CD14-positive monocyte (primary cell): ENCODE results near the gene CENPV. TPM values are rescaled to one million over a fixed set of nuclear protein-coding genes. Genes with fewer than 3 reads are reported as not detected.
A peak's percentile ranks its signal among the peaks of the same experiment; 100 is the strongest.

Experiments
- DNase-seq, 3 donors: peaks; one replicate each; pipeline ENCODE4 v3.0.0-alpha.2; 2011 to 2022
- H2AFZ ChIP-seq: 2 replicates; pipeline ENCODE4 v1.6.0; 2012; ENCODE audit warnings: mild to moderate bottlenecking, low read depth, low read length, inconsistent platforms; ENCODE audit not compliant: insufficient read depth, poor library complexity, severe bottlenecking
- H3K27ac ChIP-seq, 2 donors: 1 replicate in 1 of 2; 2 replicates in 1 of 2; pipeline ENCODE4 v1.5.1; 2012 to 2013; ENCODE audit warnings: low read length in 2 of 2, control low read depth in 1 of 2, inconsistent platforms in 1 of 2, low read depth in 1 of 2, mild to moderate bottlenecking in 1 of 2
- H3K27me3 ChIP-seq, 2 donors: one replicate each; pipeline versions ENCODE4 v1.6.0 to v1.6.1; 2011 to 2013; ENCODE audit warnings: low read length in 2 of 2; ENCODE audit not compliant: control insufficient read depth in 2 of 2, insufficient read depth in 2 of 2
- H3K36me3 ChIP-seq, 2 donors: replicated peaks in 1 of 2; 1 replicate in 1 of 2; 2 replicates in 1 of 2; pipeline versions ENCODE4 v1.5.1 to v1.6.1; 2012 to 2013; ENCODE audit warnings: low read length in 2 of 2, control low read depth in 1 of 2, inconsistent platforms in 1 of 2, mild to moderate bottlenecking in 1 of 2; ENCODE audit not compliant: insufficient read depth in 2 of 2, control insufficient read depth in 1 of 2
- H3K4me1 ChIP-seq, 2 donors: 1 replicate in 1 of 2; 2 replicates in 1 of 2; pipeline versions ENCODE4 v1.5.1 to v1.6.1; 2012 to 2013; ENCODE audit warnings: low read length in 2 of 2, control low read depth in 1 of 2, inconsistent platforms in 1 of 2, mild to moderate bottlenecking in 1 of 2, moderate library complexity in 1 of 2; ENCODE audit not compliant: insufficient read depth in 2 of 2, control insufficient read depth in 1 of 2
- H3K4me2 ChIP-seq: replicated peaks from 2 replicates; pipeline ENCODE3; 2012; ENCODE audit warnings: low read length, moderate library complexity, mild to moderate bottlenecking; ENCODE audit not compliant: poor library complexity, severe bottlenecking; ENCODE audit errors: extremely low read depth
- H3K4me3 ChIP-seq, 3 experiments: fragments of 200-600 bp in 1 of 3; sonication (generic) in 1 of 3; replicated peaks in 1 of 3; 1 replicate in 2 of 3; 2 replicates in 1 of 3; pipeline ENCODE4 v1.5.1; 2011 to 2013; ENCODE audit warnings: low read length in 3 of 3, mild to moderate bottlenecking in 3 of 3, control low read depth in 2 of 3, low read depth in 2 of 3, inconsistent platforms in 1 of 3, moderate library complexity in 1 of 3
- H3K79me2 ChIP-seq: 2 replicates; pipeline ENCODE4 v1.6.0; 2012; ENCODE audit warnings: mild to moderate bottlenecking, control low read depth, inconsistent platforms, low read length, moderate library complexity; ENCODE audit not compliant: insufficient read depth
- H3K9ac ChIP-seq: 2 replicates; pipeline ENCODE4 v1.6.0; 2017; ENCODE audit warnings: low read length, mild to moderate bottlenecking; ENCODE audit not compliant: insufficient read depth, poor library complexity, severe bottlenecking
- H3K9me3 ChIP-seq, 2 donors: replicated peaks in 1 of 2; 1 replicate in 1 of 2; 2 replicates in 1 of 2; pipeline versions ENCODE4 v1.5.1 to v1.6.1; 2012 to 2013; ENCODE audit warnings: low read length in 2 of 2, control low read depth in 1 of 2; ENCODE audit not compliant: control insufficient read depth in 1 of 2, insufficient read depth in 1 of 2
- H4K20me1 ChIP-seq: 2 replicates; pipeline ENCODE4 v1.6.0; 2012; ENCODE audit warnings: mild to moderate bottlenecking, low read length, control low read depth, moderate library complexity; ENCODE audit not compliant: insufficient read depth
- H3K27ac Mint-ChIP-seq, 7 donors: one replicate each; pipeline ENCODE4 v1.8.0; 2020; ENCODE audit warnings: mild to moderate bottlenecking in 7 of 7, mixed read lengths in 7 of 7, moderate library complexity in 6 of 7, inconsistent platforms in 2 of 7
- H3K27me3 Mint-ChIP-seq, 3 donors: one replicate each; pipeline ENCODE4 v1.8.0; 2021 to 2022; ENCODE audit warnings: low read depth in 3 of 3, mild to moderate bottlenecking in 3 of 3, mixed read lengths in 3 of 3, moderate library complexity in 3 of 3, inconsistent platforms in 1 of 3
- H3K36me3 Mint-ChIP-seq, 2 donors: one replicate each; pipeline ENCODE4 v1.8.0; 2020; ENCODE audit warnings: mixed read lengths in 2 of 2, inconsistent platforms in 1 of 2, mild to moderate bottlenecking in 1 of 2
- H3K4me1 Mint-ChIP-seq: one replicate; pipeline ENCODE4 v1.8.0; 2020; ENCODE audit warnings: mild to moderate bottlenecking, mixed read lengths
- H3K4me3 Mint-ChIP-seq, 2 donors: one replicate each; pipeline ENCODE4 v1.8.0; 2020; ENCODE audit warnings: mild to moderate bottlenecking in 2 of 2, mixed read lengths in 2 of 2, moderate library complexity in 1 of 2
- H3K9me3 Mint-ChIP-seq, 7 donors: one replicate each; pipeline ENCODE4 v1.8.0; 2020 to 2022; ENCODE audit warnings: mixed read lengths in 7 of 7, mild to moderate bottlenecking in 6 of 7, moderate library complexity in 6 of 7, inconsistent platforms in 2 of 7
- WGBS: methylation state at CpG from one replicate; pipeline ENCODE4 v1.1.5; 2013; ENCODE audit warnings: missing lambda C conversion rate; ENCODE audit not compliant: insufficient coverage; 5-methylcytosine and 5-hydroxymethylcytosine counted together
- intact Hi-C, 2 donors: fragments of 100-400 bp; cut with micrococcal nuclease; formaldehyde crosslinking; loops; one replicate each; pipeline versions ENCODE4 v1.15.0 to v1.15.1; 2023
- polyA plus RNA-seq, 3 donors: library from polyadenylated mRNA; depleted of rRNA in 1 of 3; unstranded in 2 of 3; stranded (reverse) in 1 of 3; fragments of 300-500 nt in 2 of 3; fragments of >200 nt in 1 of 3; fragmentation: Illumina TruSeq in 2 of 3; gene quantifications; 1 replicate in 2 of 3; 2 replicates in 1 of 3; pipeline ENCODE4 v1.2.3, GENCODE V29; 2012 to 2021
- TF ChIP-seq, protein P1 (sequence below): fragments of 200-600 bp; IDR thresholded peaks from one replicate; pipeline ENCODE4 v1.8.0; 2022; ENCODE audit warnings: antibody characterized with exemption, mild to moderate bottlenecking

Gene CENPV
- polyA plus RNA-seq, 3 donors: 0.50 to 1.1 (median 0.80) TPM

DNA sequence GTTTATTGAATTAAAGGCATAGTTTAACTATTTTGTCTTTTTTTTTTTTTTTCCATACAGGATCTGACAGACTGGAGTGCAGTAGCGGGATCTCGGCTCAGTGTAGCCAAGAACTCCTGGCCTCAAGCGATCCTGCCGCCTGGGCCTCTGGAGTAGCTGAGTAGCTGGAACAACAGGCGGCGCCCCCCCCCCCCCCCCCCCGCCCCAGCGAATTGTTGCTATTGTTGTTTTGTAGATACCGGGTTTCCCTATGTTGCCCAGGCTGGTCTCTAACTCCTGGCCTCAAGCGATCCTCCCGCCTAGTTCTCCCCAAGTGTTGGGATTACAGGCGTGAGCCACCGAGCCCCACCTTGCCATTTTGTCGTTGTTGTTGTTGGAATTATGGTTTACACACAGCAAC is 1.3 kb upstream of the CENPV start:
- Histone ChIP-seq H3K36me3 (no peaks in the 10 kb centered on the region), H3K4me2 (no peak overlapping the region), H3K9ac (no peak overlapping the region), H3K27ac (no peak overlapping the region), H3K79me2 (no peaks in the 10 kb centered on the region), H2AFZ (no peak overlapping the region), H3K4me1 (peaks cover 15 to 18% of the 10 kb centered on the region in 2 donors), H4K20me1 (no peaks in the 10 kb centered on the region), H3K4me3 (no peak overlapping the region), H3K9me3 (no peaks in the 10 kb centered on the region), H3K27me3 (peaks cover 21 to 33% of the 10 kb centered on the region in 2 donors)
- intact Hi-C loops: loop anchor here in 1 of 2 donors (10.0 kb wide), 1 partner anchor 70 kb away; no protein-coding TSS in a partner anchor
- Mint-ChIP-seq H3K4me3 (peak overlapping the region in 1 of 2 donors; percentile 87), H3K9me3 (peaks cover 0 to 6% (median 3%) of the 10 kb centered on the region in 7 donors), H3K27ac (no peak overlapping the region), H3K36me3 (peaks cover 8 to 10% of the 10 kb centered on the region in 2 donors), H3K27me3 (peaks cover 50 to 61% (median 57%) of the 10 kb centered on the region in 3 donors), H3K4me1 (peaks cover 17% of the 10 kb centered on the region)
- TF ChIP-seq, protein P1, sequence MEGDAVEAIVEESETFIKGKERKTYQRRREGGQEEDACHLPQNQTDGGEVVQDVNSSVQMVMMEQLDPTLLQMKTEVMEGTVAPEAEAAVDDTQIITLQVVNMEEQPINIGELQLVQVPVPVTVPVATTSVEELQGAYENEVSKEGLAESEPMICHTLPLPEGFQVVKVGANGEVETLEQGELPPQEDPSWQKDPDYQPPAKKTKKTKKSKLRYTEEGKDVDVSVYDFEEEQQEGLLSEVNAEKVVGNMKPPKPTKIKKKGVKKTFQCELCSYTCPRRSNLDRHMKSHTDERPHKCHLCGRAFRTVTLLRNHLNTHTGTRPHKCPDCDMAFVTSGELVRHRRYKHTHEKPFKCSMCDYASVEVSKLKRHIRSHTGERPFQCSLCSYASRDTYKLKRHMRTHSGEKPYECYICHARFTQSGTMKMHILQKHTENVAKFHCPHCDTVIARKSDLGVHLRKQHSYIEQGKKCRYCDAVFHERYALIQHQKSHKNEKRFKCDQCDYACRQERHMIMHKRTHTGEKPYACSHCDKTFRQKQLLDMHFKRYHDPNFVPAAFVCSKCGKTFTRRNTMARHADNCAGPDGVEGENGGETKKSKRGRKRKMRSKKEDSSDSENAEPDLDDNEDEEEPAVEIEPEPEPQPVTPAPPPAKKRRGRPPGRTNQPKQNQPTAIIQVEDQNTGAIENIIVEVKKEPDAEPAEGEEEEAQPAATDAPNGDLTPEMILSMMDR: no peak
- WGBS: 100% methylated on average over 1 of the region's 14 CpGs
- no peak for DNase-seq

DNA sequence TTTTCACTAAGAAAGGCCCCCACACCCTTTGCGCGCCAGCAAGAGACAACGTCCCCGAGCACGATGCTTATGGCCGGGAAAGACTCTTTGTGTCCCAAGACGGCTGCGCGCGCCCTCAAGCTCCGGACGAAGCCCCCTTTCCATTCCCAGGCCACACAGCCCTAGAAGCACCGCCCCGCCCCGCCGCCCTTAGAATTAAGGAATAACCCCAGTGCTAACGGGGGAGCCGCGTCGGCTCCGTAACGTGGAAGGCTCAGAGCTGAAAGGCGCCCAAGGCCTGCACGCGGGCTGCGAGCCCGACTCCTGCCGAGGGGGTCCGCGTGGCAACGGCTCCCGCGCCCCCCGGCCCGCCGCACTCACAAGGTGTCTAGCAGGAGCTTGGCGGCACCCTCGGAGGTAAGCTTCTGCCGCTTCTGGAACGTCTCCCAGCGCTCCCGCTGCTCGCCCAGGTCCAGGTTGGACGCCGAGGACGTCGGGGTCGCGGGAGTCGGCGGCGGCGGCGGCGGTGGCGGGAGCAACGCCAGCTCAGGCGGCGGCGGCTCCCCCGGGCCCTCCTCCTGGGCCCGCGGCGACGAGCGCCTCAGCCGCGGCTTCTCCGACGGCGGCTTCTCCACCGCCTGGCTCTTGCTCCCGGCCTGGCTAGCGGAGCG is 477 bp downstream of the CENPV start:
- H3K4me1 ChIP-seq: peaks cover 15 to 18% of the 10 kb centered on the region in 2 donors
- peak overlapping the region; percentile 46 for H3K9ac ChIP-seq
- Mint-ChIP-seq H3K27ac (no peak overlapping the region), H3K36me3 (peaks cover 8 to 12% of the 10 kb centered on the region in 2 donors), H3K4me3 (peak overlapping the region; percentile 83 to 93), H3K9me3 (peaks cover 0 to 6% (median 3%) of the 10 kb centered on the region in 7 donors), H3K27me3 (peaks cover 46 to 59% (median 47%) of the 10 kb centered on the region in 3 donors), H3K4me1 (peaks cover 17% of the 10 kb centered on the region)
- peaks cover 21 to 33% of the 10 kb centered on the region in 2 donors for H3K27me3 ChIP-seq
- no peaks in the 10 kb centered on the region for H4K20me1 ChIP-seq
- H3K36me3 ChIP-seq: no peaks in the 10 kb centered on the region
- H3K4me2 ChIP-seq: peak overlapping the region; percentile 92
- H3K9me3 ChIP-seq: no peaks in the 10 kb centered on the region
- 0% methylated on average over 75 of the region's 75 CpGs for WGBS
- TF ChIP-seq, protein P1: no peak
- peak overlapping the region; percentile 82 for H2AFZ ChIP-seq
- peak overlapping the region; percentile 33 to 77 (median 55) for H3K4me3 ChIP-seq
- H3K27ac ChIP-seq: no peak overlapping the region
- intact Hi-C loops: loop anchor here in 1 of 2 donors (10.0 kb wide), 1 partner anchor 68 kb away; no protein-coding TSS in a partner anchor
- DNase-seq: peak in 1 of 3 donors; percentile 7
- no peaks in the 10 kb centered on the region for H3K79me2 ChIP-seq
